RWPE2 (cell line): Measurements from ENCODE around the gene ZNF521.

Source experiments
- ATAC-seq: fragments of 200-7000 bp; cut with Tn5 transposase; 3 replicates; pipeline ENCODE4 v1.9.1; 2021; ENCODE audit warnings: low read depth
- DNase-seq: peaks from one replicate; pipeline ENCODE4 v3.0.0-alpha.2; 2020; ENCODE audit warnings: low spot score
- H3K27ac ChIP-seq: fragments of 450-650 bp; 2 replicates; pipeline ENCODE4 v1.5.1; 2017; ENCODE audit warnings: mild to moderate bottlenecking; ENCODE audit not compliant: poor library complexity, severe bottlenecking
- H3K27me3 ChIP-seq: fragments of 250-450 bp; sonication (Bioruptor Pico); 2 replicates; pipeline ENCODE4 v1.5.1; 2021; ENCODE audit warnings: mild to moderate bottlenecking, moderate library complexity; ENCODE audit not compliant: insufficient read depth, poor library complexity, severe bottlenecking
- H3K36me3 ChIP-seq: fragments of 250-450 bp; sonication (Bioruptor Pico); 2 replicates; pipeline ENCODE4 v1.5.1; 2020; ENCODE audit warnings: low read depth, mild to moderate bottlenecking, moderate library complexity
- H3K4me1 ChIP-seq: fragments of 250-450 bp; sonication (Bioruptor Pico); 2 replicates; pipeline ENCODE4 v1.5.1; 2021; ENCODE audit warnings: mild to moderate bottlenecking, moderate library complexity; ENCODE audit not compliant: insufficient read depth, poor library complexity, severe bottlenecking
- H3K4me3 ChIP-seq: fragments of 250-450 bp; sonication (Bioruptor Pico); 2 replicates; pipeline ENCODE4 v1.5.1; 2021; ENCODE audit warnings: mild to moderate bottlenecking, moderate library complexity; ENCODE audit not compliant: severe bottlenecking
- H3K9me3 ChIP-seq: fragments of 250-450 bp; sonication (Bioruptor Pico); 2 replicates; pipeline ENCODE4 v1.5.1; 2021; ENCODE audit warnings: mild to moderate bottlenecking, moderate library complexity; ENCODE audit not compliant: severe bottlenecking
- TF ChIP-seq, protein P1 (sequence below): fragments of 450-650 bp; IDR thresholded peaks from one replicate; pipeline ENCODE4 v1.5.1; 2017; ENCODE audit warnings: mild to moderate bottlenecking, moderate library complexity; ENCODE audit not compliant: poor library complexity, severe bottlenecking

Gene ZNF521

DNA sequence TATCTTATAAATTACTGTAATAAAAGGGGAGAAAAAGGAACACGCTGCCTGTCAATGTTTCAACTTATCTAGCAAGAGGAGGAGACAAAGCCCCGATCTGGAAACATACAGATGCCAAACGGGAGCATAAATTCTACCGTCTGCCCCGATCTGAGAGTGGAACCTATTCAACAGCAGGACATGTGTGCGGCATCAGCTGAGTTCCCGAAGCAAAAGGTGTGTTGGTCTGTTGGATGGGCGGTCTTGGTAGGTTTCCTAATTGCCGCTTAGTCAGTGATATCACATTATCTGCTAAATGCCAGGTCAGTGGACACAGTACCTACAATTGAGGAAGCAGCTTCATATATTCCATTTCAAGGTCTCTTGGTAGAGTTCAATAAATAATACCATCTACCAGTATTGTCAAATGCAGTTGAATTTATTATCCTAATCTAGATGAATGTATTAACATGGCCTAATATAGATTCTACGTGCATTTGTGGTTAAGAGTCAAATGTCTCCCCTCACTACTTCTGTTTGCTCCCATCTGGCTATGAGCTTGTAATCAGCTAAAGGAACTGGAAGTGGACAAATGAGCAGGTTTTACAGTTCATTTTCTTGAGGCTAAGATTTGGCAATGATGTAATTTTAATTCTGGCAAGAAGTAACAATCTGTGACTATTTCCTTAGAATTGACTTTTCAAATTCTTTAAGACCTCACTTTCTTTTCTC is 219.0 kb downstream of the ZNF521 start:
- Histone ChIP-seq H3K4me3 (no peak overlapping the region), H3K36me3 (no peaks in the 10 kb centered on the region), H3K4me1 (no peaks in the 10 kb centered on the region), H3K27me3 (peaks cover 4% of the 10 kb centered on the region), H3K9me3 (no peaks in the 10 kb centered on the region), H3K27ac (no peak overlapping the region)
- ATAC-seq (no peak), DNase-seq (no peak)
- TF ChIP-seq, protein P1, sequence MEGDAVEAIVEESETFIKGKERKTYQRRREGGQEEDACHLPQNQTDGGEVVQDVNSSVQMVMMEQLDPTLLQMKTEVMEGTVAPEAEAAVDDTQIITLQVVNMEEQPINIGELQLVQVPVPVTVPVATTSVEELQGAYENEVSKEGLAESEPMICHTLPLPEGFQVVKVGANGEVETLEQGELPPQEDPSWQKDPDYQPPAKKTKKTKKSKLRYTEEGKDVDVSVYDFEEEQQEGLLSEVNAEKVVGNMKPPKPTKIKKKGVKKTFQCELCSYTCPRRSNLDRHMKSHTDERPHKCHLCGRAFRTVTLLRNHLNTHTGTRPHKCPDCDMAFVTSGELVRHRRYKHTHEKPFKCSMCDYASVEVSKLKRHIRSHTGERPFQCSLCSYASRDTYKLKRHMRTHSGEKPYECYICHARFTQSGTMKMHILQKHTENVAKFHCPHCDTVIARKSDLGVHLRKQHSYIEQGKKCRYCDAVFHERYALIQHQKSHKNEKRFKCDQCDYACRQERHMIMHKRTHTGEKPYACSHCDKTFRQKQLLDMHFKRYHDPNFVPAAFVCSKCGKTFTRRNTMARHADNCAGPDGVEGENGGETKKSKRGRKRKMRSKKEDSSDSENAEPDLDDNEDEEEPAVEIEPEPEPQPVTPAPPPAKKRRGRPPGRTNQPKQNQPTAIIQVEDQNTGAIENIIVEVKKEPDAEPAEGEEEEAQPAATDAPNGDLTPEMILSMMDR, result no peak

DNA sequence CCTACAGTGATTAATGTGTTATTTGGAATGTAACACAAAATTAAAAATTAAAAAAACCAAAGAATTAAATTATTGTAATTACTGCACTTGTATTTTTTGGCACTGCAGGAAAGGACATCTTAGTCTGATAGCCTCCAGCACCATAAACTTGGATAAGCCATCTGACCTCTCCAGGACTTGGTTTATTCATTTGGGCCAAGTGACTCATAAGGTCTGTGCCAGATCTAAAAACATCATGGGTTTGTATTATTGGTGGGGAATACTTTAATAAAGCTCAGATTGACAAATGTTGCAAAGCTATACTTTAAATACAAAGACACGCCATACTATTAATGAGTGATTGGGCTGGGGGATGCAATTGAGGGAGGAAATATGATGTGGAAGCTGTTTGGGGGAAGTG is 225.2 kb downstream of the ZNF521 start:
- no peaks in the 10 kb centered on the region for H3K9me3 ChIP-seq
- DNase-seq (no peak), ATAC-seq (no peak)
- no peaks in the 10 kb centered on the region for H3K36me3 ChIP-seq
- TF ChIP-seq, protein P1, result no peak
- H3K27ac ChIP-seq, result no peak overlapping the region
- H3K4me1 ChIP-seq, result no peaks in the 10 kb centered on the region
- H3K27me3 ChIP-seq, result peaks cover 4% of the 10 kb centered on the region
- no peak overlapping the region for H3K4me3 ChIP-seq

DNA sequence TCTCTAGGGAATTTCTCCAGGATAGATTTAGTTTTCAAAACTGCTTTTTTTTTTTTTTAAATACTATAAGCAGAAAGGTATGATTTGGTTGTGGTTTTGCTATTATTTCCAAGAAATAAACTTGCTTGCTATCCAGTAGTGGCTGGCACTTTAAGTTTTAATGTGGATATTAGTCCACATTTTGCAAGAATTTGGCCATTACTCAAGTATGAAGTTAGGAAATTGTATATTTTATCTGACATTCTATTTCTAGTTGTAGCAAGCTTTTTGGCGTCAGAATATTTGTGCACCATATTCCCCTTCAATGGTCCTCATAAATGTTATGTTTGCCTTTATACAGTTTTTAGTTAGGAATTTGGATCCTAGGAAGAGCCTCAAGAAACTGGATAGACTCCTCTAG is 226.3 kb downstream of the ZNF521 start:
- H3K4me1 ChIP-seq, result no peaks in the 10 kb centered on the region
- H3K9me3 ChIP-seq, result no peaks in the 10 kb centered on the region
- TF ChIP-seq, protein P1, result no peak
- H3K36me3 ChIP-seq, result no peaks in the 10 kb centered on the region
- no peak overlapping the region for H3K27ac ChIP-seq
- DNase-seq (no peak), ATAC-seq (no peak)
- H3K4me3 ChIP-seq, result no peak overlapping the region
- peaks cover 4% of the 10 kb centered on the region for H3K27me3 ChIP-seq

DNA sequence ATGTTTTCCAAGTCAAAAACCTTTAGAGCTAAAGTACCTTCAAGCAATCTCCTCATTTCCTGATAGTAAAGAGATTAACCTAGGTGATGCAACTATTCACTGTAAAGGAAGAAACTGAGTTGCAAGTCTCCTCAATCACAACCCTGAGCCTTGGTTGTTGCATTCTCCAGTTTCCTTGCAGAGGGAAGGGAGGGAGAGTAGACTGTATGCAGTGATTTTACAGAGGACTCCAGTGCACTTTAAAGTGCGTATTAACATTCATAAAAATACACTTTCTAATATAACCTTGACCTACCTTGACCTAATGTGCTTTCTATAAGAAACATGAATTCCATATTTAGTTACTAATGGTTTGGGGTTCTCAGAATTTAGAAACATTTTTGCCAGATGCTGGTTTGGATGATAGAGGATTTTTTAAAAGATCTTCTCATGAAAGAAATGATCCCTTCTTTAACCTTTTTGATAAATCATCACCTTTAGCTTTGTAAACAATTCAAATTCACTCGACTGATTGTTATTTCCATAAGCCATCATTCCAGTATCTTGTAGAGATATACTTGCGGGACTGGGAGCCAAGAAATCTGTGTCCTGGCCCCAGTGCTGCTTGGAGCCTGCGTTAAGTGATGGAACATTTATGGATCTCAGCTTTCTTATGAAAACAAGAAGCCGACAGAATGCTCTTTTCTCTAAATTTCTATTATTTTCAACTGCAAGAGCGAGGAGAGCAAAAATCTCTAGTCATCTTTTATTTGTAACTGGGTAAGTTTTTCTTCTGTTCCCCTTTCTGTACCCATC is 228.3 kb downstream of the ZNF521 start:
- no peak overlapping the region for H3K4me3 ChIP-seq
- H3K9me3 ChIP-seq, result no peaks in the 10 kb centered on the region
- no peak for DNase-seq
- no peak overlapping the region for H3K27ac ChIP-seq
- no peaks in the 10 kb centered on the region for H3K36me3 ChIP-seq
- TF ChIP-seq, protein P1, result no peak
- peaks cover 2% of the 10 kb centered on the region for H3K27me3 ChIP-seq
- H3K4me1 ChIP-seq, result no peaks in the 10 kb centered on the region
- no peak for ATAC-seq

DNA sequence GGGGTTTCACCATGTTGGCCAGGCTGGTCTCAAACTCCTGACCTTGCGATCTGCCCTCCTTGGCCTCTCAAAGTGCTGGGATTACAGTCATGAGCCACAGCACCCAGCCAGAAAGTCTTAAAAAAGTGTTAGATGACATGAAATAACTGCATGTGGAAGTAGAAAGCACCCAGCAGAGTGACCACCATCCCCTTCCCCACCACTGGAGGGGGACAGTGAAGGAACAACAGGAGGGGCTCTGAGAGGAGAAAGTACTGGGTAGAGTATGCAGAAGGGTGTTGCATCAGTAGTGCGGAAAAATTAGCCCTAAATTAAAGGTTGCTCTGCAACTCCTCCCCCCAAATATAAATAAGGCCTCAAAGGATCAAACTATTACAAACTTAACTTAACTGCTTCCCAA is 230.5 kb downstream of the ZNF521 start:
- Histone ChIP-seq H3K27ac (no peak overlapping the region), H3K9me3 (no peaks in the 10 kb centered on the region), H3K36me3 (no peaks in the 10 kb centered on the region), H3K4me3 (no peak overlapping the region), H3K27me3 (no peaks in the 10 kb centered on the region), H3K4me1 (no peaks in the 10 kb centered on the region)
- TF ChIP-seq, protein P1, result no peak
- DNase-seq (no peak), ATAC-seq (no peak)
